HL-60/S4 treated with phorbol 12-myristate 13-acetate at 8.2 ng/mL for 4 days and 3 days (cell line): ENCODE measurements around the gene TTC39B.
"Not testable (repeated sequence)": the region's sequence is repeated elsewhere in the genome, so short reads cannot be mapped to it uniquely, and the experiment has no call there.

Source experiments
- in situ Hi-C: fragments of 300-500 bp; cut with MboI; formaldehyde crosslinking; loops from 2 replicates; pipeline ENCODE4 v1.15.0; 2022; ENCODE audit warnings: low sequenced_read_pairs

TTC39B gene

GRCh38 chr9:15268782-15269181, 38.2 kb downstream of the TTC39B start:
- in situ Hi-C loops = no loop called here

GRCh38 chr9:15268317-15268716, 38.7 kb downstream of the TTC39B start:
- in situ Hi-C loops = no loop called here

- in situ Hi-C loops = no loop called here
Observed at GRCh38 chr9:15264918-15265317, 42.1 kb downstream of the TTC39B start.

- in situ Hi-C loops = no loop called here
Observed at GRCh38 chr9:15262581-15262980, 44.4 kb downstream of the TTC39B start.

- in situ Hi-C loops = no loop called here
Observed at GRCh38 chr9:15256426-15256825, 50.6 kb downstream of the TTC39B start.

GRCh38 chr9:15253786-15254185, 53.2 kb downstream of the TTC39B start:
- in situ Hi-C loops = no loop called here

GRCh38 chr9:15253197-15253596, 53.8 kb downstream of the TTC39B start:
- in situ Hi-C loops = no loop called here

- in situ Hi-C loops = no loop called here
Observed at GRCh38 chr9:15249981-15250380, 57.0 kb downstream of the TTC39B start.

GRCh38 chr9:15249042-15249818, 57.8 kb downstream of the TTC39B start:
- in situ Hi-C loops = no loop called here

GRCh38 chr9:15248621-15249020, 58.4 kb downstream of the TTC39B start:
- in situ Hi-C loops = no loop called here

GRCh38 chr9:15248081-15248480, 58.9 kb downstream of the TTC39B start:
- in situ Hi-C loops = no loop called here

- in situ Hi-C loops = no loop called here
Observed at GRCh38 chr9:15246708-15247107, 60.3 kb downstream of the TTC39B start.

GRCh38 chr9:15246243-15246642, 60.8 kb downstream of the TTC39B start:
- in situ Hi-C loops = no loop called here

GRCh38 chr9:15244001-15244441, 63.0 kb downstream of the TTC39B start:
- in situ Hi-C loops = no loop called here

GRCh38 chr9:15243081-15243480, 63.9 kb downstream of the TTC39B start:
- in situ Hi-C loops = no loop called here

GRCh38 chr9:15240927-15241326, 66.1 kb downstream of the TTC39B start:
- in situ Hi-C loops = no loop called here

GRCh38 chr9:15239816-15240215, 67.2 kb downstream of the TTC39B start:
- in situ Hi-C loops = no loop called here

GRCh38 chr9:15238646-15239045, 68.4 kb downstream of the TTC39B start:
- in situ Hi-C loops = no loop called here

- in situ Hi-C loops = no loop called here
Observed at GRCh38 chr9:15235658-15236057, 71.4 kb downstream of the TTC39B start.

- in situ Hi-C loops = not testable (repeated sequence)
Observed at GRCh38 chr9:15233941-15234490, 73.0 kb downstream of the TTC39B start.

GRCh38 chr9:15232706-15233280, 74.2 kb downstream of the TTC39B start:
- in situ Hi-C loops = not testable (repeated sequence)
